IPS-15b (cell line): ENCODE data around the gene COL13A1.

Experiments used
- H3K27me3 ChIP-seq: one replicate; pipeline ENCODE4 v1.6.1; 2013; ENCODE audit warnings: low read length; ENCODE audit not compliant: control insufficient read depth, insufficient read depth
- H3K36me3 ChIP-seq: one replicate; pipeline ENCODE4 v1.6.1; 2013; ENCODE audit warnings: low read length; ENCODE audit not compliant: control insufficient read depth, insufficient read depth
- H3K4me1 ChIP-seq: one replicate; pipeline ENCODE4 v1.6.1; 2013; ENCODE audit warnings: mild to moderate bottlenecking, low read length; ENCODE audit not compliant: control insufficient read depth, insufficient read depth
- H3K4me3 ChIP-seq: one replicate; pipeline ENCODE4 v1.5.1; 2013; ENCODE audit warnings: low read depth, low read length
- H3K9ac ChIP-seq: one replicate; pipeline ENCODE4 v1.6.1; 2013; ENCODE audit warnings: low read depth, mild to moderate bottlenecking, low read length
- H3K9me3 ChIP-seq: one replicate; pipeline ENCODE4 v1.6.1; 2013; ENCODE audit warnings: mild to moderate bottlenecking, low read length; ENCODE audit not compliant: control insufficient read depth, insufficient read depth

COL13A1 gene

DNA sequence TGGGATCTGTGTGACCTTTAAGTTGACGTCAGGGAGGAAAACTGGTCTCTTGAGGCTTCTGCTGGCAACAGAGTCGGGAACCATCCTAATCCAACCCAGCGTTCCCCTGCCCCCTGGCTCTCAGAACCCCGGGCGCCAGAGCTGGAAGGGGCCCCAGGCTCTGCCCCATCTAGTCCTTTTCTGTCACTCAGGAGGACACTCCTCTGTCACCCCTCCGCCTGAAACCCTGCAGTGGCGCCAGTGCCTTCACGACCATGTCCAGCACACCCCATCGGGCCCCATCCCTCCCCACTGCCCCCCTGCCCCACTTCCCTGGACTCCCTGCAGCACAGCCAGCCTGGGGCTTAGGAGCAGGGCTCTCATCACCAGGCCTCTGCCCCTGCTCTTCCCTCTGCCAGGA lies 39.1 kb downstream of the COL13A1 start:
- H3K4me1 ChIP-seq = peaks cover 14% of the 10 kb centered on the region
- H3K9ac ChIP-seq = no peak overlapping the region
- no peak overlapping the region for H3K4me3 ChIP-seq
- H3K27me3 ChIP-seq = no peaks in the 10 kb centered on the region
- no peaks in the 10 kb centered on the region for H3K36me3 ChIP-seq
- no peaks in the 10 kb centered on the region for H3K9me3 ChIP-seq

GRCh38 chr10:69842020-69842419 lies 40.3 kb downstream of the COL13A1 start:
- no peak overlapping the region for H3K9ac ChIP-seq
- H3K27me3 ChIP-seq = no peaks in the 10 kb centered on the region
- H3K4me1 ChIP-seq = peaks cover 20% of the 10 kb centered on the region
- H3K36me3 ChIP-seq = no peaks in the 10 kb centered on the region
- no peaks in the 10 kb centered on the region for H3K9me3 ChIP-seq
- H3K4me3 ChIP-seq = no peak overlapping the region

DNA sequence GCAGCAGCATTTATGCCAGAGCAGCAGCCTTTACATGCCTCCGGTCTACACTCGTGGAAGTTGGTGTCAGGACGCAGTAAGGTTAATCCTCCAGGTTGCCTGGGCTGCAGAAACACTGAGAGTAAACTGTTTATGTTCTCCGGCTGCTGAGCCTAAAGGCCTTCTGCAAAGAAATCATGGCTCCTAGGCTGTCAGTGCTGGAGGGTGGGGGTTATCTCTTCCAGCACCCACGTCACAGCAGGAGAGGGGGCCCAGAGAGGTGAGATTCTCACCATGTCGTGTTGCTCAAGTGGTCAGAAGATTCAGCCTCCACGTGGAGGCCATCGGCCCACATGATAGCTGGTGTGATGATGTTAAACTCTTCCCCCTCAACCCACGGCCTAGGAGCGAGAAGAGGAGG lies 41.2 kb downstream of the COL13A1 start:
- Histone ChIP-seq H3K9ac (no peak overlapping the region), H3K4me1 (peaks cover 22% of the 10 kb centered on the region)

GRCh38 chr10:69843923-69844322 lies 42.2 kb downstream of the COL13A1 start:
- Histone ChIP-seq H3K4me1 (peaks cover 25% of the 10 kb centered on the region), H3K36me3 (no peaks in the 10 kb centered on the region), H3K9me3 (no peaks in the 10 kb centered on the region), H3K9ac (no peak overlapping the region), H3K4me3 (no peak overlapping the region), H3K27me3 (no peaks in the 10 kb centered on the region)

More for the DNA sequence above, 41.2 kb downstream of the COL13A1 start:
- no peak overlapping the region for H3K4me3 ChIP-seq
- no peaks in the 10 kb centered on the region for H3K36me3 ChIP-seq
- H3K9me3 ChIP-seq = no peaks in the 10 kb centered on the region
- no peaks in the 10 kb centered on the region for H3K27me3 ChIP-seq

DNA sequence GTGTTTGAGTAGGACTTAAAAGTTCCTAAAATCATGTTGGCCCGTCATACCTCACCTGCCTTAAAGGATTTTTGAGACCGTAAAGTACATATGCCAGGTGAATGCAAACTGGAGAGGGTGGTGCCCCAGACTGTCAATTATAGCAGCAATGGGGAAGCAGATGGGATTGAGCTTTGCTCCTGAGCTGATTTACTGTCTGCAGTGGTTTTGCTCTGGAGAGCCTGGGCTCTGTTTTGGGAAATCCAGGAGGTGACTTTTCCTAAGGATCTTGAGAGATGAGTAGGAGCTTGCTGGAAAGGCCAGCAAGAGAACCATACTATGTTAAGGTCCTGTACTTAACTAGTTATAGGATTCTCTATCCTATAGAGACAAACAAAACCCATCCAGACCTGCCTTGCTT lies 43.0 kb downstream of the COL13A1 start:
- peaks cover 22% of the 10 kb centered on the region for H3K4me1 ChIP-seq
- no peak overlapping the region for H3K9ac ChIP-seq
- H3K4me3 ChIP-seq = no peak overlapping the region
- H3K27me3 ChIP-seq = no peaks in the 10 kb centered on the region
- H3K36me3 ChIP-seq = no peaks in the 10 kb centered on the region
- no peaks in the 10 kb centered on the region for H3K9me3 ChIP-seq

DNA sequence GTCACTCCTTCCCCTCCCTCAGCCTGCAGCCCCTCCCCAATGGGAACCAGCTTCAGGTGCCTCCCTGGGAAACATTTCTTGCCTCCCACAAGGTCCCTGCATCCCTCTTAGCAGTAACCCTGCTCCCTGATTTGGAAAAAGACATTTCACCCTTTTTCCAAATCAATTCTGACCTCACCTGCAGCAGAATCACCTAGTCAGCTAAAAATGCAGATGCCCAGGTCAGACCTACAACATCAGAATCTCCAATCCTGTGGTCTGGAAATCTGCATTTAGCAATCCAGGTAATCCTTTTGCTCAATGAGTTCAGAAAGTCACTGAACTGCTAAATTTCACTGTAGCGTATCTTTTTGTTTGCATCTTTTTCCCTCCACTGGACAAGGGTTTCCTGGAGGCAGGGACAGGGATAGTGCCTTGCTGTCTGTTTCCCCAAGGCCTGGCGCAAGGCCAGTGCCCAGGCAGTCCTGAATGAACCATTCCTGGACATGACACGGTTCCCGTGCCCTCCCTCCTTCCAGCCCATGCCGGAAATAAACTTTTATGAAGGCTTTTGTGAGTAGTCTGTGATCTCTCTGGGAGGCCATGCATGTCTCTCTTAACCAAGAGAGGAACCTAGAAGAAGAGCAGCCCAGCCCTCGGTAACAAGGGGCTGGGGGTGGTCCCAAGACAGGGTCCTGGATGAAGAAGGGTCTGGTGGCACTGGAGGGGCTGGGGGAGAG lies 44.0 kb downstream of the COL13A1 start:
- no peak overlapping the region for H3K4me3 ChIP-seq
- peaks cover 22% of the 10 kb centered on the region for H3K4me1 ChIP-seq
- H3K9me3 ChIP-seq = no peaks in the 10 kb centered on the region
- H3K36me3 ChIP-seq = no peaks in the 10 kb centered on the region
- no peak overlapping the region for H3K9ac ChIP-seq
- H3K27me3 ChIP-seq = no peaks in the 10 kb centered on the region

- H3K27me3 ChIP-seq = no peaks in the 10 kb centered on the region
- no peak overlapping the region for H3K4me3 ChIP-seq
- peaks cover 26% of the 10 kb centered on the region for H3K4me1 ChIP-seq
- H3K9ac ChIP-seq = no peak overlapping the region
- no peaks in the 10 kb centered on the region for H3K36me3 ChIP-seq
- H3K9me3 ChIP-seq = no peaks in the 10 kb centered on the region
These were observed 44.7 kb downstream of the COL13A1 start for GRCh38 chr10:69846293-69846921.

- Histone ChIP-seq H3K4me1 (peaks cover 28% of the 10 kb centered on the region), H3K9me3 (no peaks in the 10 kb centered on the region), H3K4me3 (no peak overlapping the region), H3K27me3 (no peaks in the 10 kb centered on the region), H3K9ac (no peak overlapping the region), H3K36me3 (no peaks in the 10 kb centered on the region)
These were observed 45.8 kb downstream of the COL13A1 start for GRCh38 chr10:69847458-69847857.

DNA sequence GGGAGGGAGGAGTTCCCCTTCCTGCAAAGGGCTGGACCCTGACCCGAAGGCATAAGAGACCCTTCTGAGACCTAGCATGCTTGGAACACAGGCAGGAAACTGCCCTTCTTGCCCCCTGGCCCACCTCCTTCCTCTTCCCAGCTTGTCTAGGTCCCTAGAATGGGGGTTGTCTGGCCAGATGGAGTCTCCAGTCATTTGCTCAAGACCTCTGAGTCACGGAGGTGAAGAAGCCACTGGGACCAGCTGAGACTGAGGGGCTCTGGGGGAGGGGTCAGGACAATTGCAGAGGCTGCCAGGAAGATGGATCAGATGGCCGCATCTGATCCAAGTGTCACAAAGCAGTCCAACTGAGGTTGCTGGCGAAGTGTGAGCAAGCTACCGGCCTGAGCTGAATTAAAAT lies 46.2 kb downstream of the COL13A1 start:
- Histone ChIP-seq H3K4me1 (peaks cover 30% of the 10 kb centered on the region), H3K36me3 (no peaks in the 10 kb centered on the region), H3K9me3 (no peaks in the 10 kb centered on the region), H3K27me3 (no peaks in the 10 kb centered on the region), H3K4me3 (no peak overlapping the region), H3K9ac (no peak overlapping the region)

DNA sequence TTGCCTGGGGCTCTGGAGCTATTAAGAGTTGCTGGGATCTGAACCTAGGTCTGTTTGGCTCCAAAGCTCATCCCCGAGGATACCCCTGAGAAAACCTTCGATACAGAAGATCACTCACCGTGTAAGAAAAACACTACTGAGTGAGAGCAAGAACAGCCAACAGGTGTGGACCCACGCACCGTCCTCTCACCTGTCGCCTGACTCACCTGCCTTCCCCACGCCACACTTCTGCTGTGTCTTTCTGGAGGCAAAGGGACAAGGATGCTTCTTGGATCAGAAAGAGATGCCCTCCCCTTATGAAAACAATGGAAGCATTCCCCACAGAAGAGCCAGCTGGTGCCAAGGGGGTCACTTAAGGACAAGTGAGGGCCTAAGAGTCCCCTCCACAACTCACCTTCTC lies 46.7 kb downstream of the COL13A1 start:
- Histone ChIP-seq H3K27me3 (no peaks in the 10 kb centered on the region), H3K36me3 (no peaks in the 10 kb centered on the region), H3K4me3 (no peak overlapping the region), H3K9me3 (no peaks in the 10 kb centered on the region), H3K4me1 (peaks cover 32% of the 10 kb centered on the region), H3K9ac (no peak overlapping the region)

DNA sequence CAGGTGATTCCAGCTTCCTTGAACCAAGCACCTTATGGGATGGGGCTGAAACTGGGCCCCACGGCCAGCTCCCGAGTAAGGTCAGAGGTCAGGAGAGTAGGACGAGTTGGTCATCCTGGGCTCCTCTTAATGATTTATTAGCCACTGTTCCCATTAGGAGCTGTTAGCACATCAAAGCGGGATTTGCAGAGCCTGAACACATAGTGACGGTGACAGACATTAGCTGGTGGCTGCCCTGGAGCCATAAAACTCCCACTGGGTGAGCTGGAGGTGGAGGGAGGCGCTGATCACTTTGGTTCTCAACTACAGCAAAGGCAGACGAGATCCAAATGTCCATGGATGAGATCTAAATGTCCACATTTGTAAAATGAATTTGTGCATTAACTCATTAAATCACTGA lies 48.1 kb downstream of the COL13A1 start:
- H3K27me3 ChIP-seq = no peaks in the 10 kb centered on the region
- H3K9me3 ChIP-seq = no peaks in the 10 kb centered on the region
- H3K9ac ChIP-seq = no peak overlapping the region
- H3K4me3 ChIP-seq = no peak overlapping the region
- no peaks in the 10 kb centered on the region for H3K36me3 ChIP-seq
- H3K4me1 ChIP-seq = peaks cover 32% of the 10 kb centered on the region

GRCh38 chr10:69850440-69850839 lies 48.7 kb downstream of the COL13A1 start:
- Histone ChIP-seq H3K9me3 (no peaks in the 10 kb centered on the region), H3K9ac (peak overlapping the region; percentile 8), H3K4me3 (no peak overlapping the region), H3K36me3 (no peaks in the 10 kb centered on the region), H3K4me1 (peaks cover 29% of the 10 kb centered on the region), H3K27me3 (no peaks in the 10 kb centered on the region)
